NCI-H146 treated with DMSO at 0.1 percent for 48 hours (cell line): ENCODE data around the gene COL13A1.

Experiments used
- DNase-seq: peaks from one replicate; lab custom pipeline; 2025; ENCODE audit not compliant: unreplicated experiment; lab: John Stamatoyannopoulos, UW

Gene COL13A1

DNA sequence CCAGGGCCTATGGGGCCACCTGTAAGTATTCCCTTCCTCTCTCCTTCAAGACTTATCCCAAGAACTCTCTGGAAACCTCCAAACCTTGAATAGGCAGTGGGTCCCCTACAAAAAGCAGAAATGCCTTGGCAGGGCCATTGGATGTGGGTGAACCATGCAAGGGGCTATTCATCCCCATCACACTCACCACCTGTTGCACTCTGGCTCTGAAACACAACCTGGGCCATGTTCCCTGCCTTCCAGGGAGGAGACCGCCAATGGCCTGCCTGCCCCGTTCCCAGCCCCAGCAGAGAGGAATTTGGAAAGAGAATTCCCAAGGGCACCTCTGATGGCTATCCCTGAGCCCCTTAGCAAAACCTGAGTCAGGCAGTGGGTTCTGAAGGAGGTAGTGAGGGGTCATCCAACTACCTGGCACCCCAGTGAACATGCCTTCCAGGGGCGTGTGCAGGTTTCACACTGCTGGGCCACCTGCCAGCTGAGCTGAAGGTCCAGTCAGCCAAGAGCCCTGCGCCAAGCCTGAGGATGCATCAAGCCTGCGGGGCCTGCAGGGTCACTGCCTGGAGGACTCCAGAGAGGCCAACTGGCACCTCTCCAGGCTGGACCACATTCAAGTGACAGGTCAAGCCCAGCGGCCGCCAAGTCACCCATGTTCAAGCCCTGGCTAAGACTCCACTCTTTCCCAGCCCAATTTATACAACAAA, 101.3 kb downstream of the COL13A1 start:
- DNase-seq = no peak

DNA sequence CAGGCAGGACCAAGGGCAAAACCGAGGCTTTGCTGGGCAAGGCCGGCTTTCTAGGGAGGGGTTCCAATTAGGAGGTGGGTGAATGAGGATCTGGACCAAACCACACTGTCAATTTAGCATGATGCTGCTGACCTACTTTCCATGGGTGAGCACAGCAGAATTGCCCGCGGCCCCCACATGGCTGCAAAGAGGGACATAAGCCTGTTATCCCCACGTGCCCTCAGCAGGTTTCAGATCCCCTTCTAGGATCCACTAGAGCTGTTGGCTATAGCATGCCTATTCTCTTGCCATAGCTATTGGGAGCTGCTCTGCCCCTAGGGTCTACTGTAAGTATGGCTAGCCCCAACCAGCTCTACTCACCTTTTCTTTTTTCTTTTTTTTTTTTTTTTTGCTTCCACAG, 102.8 kb downstream of the COL13A1 start:
- DNase-seq = no peak

DNA sequence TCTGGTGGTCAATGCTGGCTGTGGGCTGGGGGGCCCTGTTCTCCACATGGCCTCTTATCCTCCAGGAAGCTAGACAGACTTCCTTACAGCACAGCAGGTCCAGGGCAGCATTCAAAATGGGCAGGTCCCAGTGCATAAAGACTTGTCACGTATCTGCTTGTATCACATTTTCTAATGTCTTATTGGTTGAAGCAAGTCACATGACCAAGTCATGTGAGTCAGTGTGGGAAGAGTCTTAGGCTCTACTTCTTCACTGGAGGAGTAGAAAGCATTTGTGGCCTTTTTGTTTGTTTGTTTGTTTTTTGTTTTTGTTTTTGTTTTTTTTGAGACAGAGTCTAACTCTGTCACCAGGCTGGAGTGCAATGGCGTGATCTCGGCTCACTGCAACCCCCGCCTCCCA, 104.7 kb downstream of the COL13A1 start:
- DNase-seq = no peak

DNA sequence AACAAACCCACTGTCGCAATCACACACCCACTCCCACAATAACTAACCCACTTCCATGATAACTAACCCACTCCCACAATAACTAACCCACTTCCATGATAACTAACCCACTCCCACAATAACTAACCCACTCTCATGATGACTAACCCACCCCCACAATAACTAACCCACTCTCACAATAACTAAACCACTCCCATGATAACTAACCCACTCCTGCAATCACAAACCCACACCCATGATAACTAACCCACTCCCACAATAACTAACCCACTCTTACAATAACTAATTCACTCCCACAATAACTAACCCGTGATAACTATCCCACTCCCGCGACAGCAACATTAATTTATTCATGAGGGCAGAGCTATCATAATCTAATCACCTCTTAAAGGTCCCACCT, 105.8 kb downstream of the COL13A1 start:
- DNase-seq = no peak

DNA sequence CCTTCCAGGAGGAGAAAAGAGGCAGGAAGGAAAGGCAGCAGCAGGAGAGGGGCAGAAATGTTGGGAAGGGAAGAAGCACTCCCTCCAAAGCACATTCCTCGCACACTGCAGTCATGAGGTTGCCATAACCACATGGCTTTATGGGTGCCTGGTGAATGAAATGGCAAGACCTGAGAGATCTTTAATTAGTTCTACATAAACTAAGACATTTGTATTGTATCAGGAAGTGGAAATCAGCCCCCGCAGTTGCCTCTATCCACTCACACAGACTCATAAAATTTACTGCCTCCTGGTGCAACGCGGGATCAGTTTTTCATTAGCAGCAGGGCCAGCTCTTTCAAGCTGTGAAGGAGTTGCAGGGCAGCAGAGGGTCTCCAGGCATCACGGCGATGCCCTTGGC, 106.4 kb downstream of the COL13A1 start:
- DNase-seq = no peak

DNA sequence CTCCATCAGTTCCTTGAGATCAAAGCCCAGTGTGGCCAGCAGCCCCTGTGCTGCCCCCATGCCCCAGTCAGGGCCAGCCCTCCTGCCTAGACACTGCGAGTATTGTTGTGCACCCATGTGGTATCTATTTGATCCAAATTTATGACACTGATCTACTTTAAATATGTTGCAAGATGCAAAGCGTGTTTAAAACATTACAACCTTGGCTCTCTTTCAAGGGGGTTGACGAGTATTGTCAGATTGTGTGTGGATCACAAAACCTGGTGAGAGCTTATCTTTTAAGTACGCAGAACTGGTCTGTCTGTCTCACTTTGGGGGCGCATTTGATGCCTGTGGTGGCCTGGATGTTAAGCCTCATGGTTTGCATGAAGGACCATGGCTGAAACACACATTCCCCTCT, 108.9 kb downstream of the COL13A1 start:
- no peak for DNase-seq

DNA sequence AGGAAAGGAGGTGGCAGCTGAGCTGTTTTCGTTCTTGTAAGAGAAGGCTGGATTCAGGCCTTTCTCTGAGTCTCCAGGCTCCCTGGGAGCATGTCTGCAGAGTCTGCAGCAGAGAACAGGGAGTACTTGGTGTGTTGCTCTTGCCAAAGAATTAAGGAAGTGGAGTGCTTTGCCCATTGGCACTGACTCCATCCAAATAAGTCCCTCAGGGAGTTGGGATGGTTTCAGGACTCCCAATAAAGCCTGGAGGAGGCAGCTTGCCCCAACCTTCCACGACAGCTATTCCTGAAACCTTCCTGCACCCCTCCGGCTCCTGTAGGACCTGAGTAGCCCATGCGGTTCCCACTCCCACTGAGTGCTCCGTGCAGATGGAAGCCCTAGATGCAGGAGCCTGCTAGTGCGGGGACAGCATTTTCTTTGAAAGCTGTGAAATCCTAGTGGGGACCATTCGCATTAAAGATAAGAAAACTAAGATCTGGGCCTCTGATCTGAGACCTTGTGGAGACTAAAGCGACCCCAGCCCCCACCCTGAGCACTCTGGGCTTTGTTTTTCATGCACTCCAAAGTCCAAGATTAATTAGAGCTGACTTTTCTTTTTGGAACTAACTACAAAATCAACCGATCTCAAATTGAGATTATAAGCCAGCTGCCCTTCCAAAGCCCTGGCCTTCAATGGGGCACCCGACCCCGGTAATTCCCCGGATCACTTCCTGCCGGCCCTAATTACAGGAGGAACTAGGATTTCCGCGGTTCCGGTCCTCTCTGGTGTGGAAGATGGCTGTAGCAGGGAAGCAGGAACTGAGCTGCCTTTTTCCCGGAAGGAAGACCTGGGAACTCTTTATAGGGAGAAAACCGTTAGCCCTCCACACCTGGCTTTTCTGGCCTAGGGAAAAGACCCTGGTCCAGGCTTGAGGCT, 110.2 kb downstream of the COL13A1 start:
- no peak for DNase-seq

DNA sequence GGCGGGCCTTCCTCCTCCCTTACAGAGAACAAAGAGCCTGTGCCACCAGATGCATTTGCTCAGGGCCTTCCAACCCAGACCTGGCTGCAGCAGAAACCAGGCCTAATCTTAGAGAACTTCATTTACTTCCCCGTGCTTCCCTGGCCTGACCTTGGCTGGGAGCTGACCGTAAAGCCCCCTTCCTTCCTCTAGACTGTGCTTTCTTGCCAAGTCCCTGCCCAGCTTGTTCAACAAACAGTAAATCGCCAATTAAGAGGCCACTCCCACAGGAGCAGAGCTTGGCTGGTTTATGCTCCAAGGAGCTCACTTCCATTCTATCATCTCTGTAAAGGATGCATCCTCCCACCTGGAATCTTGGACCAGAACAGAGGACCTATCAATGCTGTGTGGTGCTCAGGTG, 110.9 kb downstream of the COL13A1 start:
- no peak for DNase-seq

DNA sequence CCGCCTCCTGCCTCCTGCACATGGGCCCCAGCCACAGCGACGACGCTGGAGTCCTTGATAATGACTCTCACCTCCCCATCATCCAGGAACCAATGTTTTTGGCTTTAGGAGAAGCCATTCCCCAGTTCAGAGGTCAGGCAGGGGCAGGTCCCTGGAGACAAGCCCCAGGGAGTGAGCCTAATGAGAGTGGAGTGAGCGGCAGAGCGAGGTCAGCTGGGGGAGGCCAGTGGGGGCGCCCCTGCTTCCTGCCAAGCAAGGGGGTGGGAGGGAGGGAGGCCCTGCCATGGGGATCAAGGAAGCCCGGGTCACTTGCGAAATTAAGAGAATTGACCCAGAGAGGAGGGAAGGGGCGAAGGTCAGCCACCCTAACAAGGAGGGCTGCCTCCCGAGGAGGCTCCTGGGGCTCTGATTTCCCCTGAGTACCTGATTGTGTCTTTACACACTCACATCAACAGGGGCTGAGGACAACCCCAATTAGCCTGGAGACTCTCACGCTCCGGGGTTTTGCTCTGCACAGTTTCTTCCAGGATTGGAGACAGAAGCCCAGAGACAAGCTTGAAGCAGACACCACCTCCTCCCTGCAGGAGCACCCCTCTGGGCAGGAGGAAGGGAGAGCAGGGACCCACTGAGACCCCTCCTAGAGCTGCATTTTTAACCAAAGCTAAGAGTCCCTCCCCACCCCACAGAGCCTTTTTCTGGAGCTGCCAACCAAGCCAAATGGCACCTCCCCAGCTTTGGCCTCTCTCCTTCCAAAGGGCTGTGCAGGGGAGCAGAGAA, 112.1 kb downstream of the COL13A1 start:
- DNase-seq = no peak

DNA sequence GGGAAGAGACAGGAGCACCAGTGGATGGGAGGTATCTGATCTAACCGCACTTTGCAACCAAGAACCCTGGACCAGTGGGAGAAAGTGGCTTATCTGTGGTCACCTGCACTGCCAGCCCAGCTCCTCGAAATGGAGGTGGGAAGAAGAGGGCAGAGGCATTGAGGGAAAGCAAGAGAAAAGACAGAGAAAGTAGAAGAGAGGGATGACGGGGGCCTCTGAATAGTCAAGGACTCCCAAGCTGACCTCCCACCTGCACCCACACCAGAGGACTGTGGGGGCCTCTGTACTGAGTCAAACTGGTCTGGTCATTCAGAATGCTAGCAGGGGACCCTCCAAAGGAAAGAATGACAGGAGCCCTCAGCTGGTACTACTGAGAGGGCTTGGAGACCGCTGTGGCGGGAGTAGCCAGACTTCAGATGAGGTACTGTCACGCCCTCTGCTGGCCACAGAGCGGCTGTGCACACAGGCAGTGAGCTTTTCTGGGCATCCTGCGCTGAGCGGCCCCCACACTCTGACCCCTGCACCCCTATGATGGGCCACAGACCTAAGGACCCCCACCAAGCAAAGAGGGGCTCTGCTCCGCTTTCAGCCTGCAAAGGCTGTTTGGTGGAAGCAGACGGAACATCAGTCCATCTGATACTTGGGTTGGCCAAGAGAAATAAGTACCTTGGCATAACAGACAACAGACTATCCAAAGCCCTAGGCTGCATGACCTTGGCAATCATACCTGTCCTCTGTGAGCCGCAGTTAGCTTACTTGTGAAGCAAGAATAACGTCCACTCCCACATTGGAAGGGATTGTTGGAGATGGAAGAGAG, 112.9 kb downstream of the COL13A1 start:
- DNase-seq = peak; percentile 27

DNA sequence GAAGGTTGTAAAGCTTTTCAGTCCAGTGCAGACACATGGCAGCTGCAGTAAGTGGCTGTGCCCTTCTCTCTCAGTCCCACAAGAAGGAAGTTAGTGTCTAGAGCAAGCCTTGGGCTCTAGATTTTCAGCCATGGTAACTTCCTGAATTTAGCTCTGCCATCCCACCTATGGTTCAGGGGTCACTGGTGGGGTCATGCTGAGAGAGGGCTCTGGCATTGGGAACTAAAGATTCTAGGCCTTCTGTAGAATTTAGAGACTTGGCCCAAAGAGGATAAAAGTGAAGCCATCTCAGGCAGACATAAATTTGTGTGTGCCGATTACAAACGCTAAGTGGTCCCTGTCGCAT, 113.5 kb downstream of the COL13A1 start:
- DNase-seq = no peak

DNA sequence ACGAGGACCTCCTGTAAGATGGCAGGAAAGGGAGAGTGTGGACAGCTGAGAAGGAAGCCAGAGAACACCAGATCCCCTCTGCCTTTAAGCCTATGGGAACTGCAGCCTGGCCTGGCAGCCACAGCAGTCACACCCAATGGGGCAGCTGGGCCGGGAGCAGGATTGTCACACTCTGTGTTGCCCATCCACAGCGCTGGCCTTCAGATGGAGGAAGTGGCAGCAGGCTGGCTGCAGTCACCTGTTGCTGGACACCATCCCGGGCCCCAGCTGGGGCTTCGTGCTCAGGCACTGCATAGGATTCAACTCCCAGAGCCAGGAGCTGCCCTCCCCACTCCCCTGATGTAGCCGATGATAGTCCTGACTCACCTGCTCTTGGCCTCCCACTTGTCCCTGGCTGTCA, 114.4 kb downstream of the COL13A1 start:
- no peak for DNase-seq

DNA sequence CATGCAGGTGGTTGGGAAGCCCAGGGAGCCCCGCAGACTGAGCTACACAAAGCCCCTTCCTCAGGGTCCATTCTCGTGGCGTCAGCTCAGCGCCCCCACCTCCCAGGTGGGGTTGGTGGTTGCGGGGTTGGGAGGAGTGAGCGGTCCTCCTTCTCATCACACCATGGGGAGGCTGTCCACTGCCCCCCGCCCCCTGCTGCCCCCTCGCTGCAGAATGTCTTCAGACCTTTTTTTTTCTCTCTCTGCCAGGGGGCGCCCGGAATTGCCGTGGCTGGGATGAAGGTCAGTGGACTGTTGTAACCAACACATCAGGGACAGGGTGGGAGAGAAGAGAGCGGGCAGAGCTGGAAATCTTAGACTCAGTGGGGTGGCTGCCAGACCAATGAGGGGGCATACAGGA, 116.3 kb downstream of the COL13A1 start:
- DNase-seq = no peak

DNA sequence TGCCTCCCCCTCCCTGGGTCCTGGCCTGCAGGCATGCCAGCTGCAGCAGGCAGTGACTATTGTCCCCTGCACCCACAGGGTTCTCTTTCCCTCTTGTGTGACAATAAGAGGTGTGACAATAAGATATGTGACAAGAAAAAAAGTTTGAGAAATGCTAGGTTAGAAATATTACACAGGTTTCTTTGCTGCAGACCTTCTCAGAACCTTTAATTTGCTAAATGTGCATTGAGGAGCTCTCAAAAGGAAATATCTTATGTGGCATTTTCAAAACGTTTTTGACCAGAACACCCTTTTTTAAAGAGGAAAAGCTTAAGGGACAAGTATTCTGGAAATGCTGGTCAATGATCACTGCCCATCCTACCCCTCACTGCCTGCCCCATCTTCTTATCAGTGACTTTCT, 117.5 kb downstream of the COL13A1 start:
- no peak for DNase-seq

DNA sequence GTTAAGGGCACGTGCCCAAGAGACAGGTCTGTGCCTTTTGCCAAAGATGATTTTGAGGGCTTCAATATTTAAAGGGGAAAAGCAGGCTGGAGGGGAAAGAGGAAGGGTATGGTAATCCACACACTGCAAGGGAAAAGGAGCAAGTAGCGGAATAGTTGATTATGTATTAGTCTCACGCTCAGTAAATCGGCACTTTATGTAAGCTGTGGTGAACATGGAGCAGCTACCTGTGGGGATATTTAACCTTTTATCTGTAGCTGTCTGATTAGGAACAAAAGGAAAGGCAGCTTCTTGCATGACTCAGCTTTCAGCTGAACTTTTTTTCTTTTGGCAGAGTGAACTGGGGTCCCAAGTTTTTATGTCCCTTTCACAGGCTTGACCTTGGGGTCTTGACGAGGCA, 123.4 kb downstream of the COL13A1 start:
- no peak for DNase-seq

DNA sequence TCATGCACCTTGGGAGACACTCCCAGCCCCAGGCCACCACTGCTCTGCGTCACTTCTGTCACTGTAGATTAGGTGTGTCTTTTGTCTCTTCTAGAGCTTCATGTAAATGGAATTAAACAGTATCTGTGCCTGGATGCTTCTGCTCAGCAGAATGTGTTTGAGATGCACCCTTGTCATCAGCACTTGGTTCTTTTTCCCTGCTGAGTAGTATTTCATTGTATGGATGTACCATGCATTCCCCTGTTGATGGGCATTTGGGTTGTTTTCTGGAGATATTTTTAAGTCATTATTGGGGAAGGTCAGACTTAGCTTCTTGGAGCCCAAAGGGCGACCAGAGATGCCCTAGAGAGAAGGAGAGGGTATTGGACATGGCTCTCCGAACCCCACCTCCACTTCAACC, 126.6 kb downstream of the COL13A1 start:
- DNase-seq = no peak

DNA sequence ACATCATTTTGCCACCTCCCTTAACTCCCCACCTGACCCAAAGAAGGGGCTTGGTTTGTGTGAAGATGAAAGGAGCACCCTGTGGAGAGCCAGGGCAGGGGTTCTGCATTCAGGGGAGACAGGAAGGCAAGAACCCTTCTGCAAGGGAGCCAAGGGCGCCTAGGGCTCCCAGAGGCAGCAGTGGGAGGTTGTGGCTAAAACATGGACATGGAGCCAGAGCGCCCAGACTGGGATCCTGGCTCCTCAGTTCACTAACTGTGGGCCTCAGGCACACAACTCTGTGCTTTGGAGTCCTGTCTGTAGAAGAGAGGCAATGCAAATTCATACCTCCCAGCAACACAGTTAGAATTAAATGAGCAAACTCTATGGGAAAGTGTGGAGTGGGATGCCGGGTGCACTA, 127.9 kb downstream of the COL13A1 start:
- no peak for DNase-seq

DNA sequence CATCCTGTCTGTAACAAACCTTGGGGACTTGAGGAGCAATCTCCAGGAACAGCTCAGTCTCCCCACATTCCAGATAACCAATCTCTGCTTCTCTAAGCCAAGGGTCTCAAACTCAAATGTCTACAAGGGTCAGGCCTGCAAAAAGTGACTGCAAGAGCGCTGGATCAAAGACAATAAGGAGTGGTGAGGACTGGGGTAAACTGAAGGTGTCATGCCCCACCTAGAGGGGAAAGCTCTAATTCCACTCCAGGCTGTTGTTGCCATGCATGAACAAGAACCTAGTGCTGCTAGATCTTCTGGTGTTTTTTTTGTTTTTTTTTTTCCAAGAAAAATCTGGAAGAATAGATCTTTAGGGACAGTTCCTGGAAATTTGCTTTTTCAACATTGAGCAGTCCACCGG, 133.1 kb downstream of the COL13A1 start:
- DNase-seq = no peak

DNA sequence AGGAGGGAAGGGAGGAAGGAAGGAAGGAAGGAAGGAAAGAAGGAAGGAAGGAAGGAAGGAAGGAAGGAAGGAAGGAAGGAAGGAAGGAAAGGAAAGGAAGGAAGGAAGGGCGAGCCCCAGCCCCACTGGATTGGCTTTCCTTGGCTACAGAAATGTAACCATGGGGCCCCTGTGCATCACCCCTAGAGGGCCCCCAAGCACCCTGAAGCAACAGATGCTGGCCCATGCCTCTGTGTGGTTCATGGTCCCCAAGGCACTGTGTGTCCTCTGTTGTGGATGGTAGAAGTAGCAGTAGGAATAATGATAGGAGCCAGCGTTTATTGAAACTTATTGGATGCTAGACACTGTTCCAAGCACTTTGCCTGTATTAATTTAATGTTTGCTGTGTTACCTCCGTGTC, 134.4 kb downstream of the COL13A1 start:
- DNase-seq = no peak

DNA sequence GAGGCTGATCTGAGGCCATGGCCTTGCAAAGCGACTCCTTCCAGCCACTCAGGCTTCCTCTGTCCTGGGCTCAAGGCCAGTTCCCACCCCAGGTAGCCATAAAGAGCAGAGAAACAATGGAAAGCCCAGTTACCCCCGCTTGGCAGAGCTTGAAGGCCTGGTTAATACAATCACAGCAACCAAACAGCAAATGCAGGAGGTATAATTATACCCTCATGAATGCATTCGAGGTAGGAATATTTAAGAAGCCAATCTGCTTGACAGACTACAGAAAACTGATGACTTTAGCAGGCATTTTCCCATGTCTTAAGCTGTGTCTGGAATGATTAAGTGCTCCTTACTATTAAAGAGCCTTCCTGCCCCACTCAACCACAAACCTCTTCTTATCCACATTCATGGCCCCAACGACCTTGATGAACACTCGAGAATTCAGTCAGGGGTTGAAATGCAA, 136.9 kb downstream of the COL13A1 start:
- no peak for DNase-seq

DNA sequence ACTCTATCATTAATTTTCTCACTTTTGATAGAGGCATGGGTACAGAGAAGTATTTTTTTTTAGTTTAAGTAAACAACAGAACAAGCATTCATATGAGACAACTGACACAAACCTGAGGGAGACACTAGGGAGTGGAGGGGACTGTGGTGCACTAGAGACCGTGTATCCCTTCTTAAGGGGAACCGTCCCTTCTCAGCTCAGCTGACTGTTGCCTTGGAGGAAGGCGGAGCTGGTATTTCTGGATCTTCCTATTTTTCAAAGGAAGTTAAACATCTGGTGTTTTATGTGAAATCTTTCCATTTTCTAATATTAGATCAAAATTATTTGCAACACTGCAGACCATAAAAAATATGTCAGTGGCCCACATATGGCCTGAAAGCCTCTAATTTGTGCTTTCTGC, 137.4 kb downstream of the COL13A1 start:
- no peak for DNase-seq
